Osteoblast (primary cell): ENCODE data around the gene RASD2. TPM values are rescaled to one million over a fixed set of nuclear protein-coding genes. Genes with fewer than 3 reads are reported as not detected.
A peak's percentile ranks its signal among the peaks of the same experiment; 100 is the strongest.

Source experiments
- DNase-seq: peaks from one replicate; pipeline ENCODE4 v3.0.0; 2011; ENCODE audit warnings: low spot score, mixed read lengths; ENCODE audit not compliant: insufficient read length; ENCODE audit errors: missing footprints
- H2AFZ ChIP-seq: 2 replicates; pipeline ENCODE4 v1.6.0; 2011; ENCODE audit warnings: mild to moderate bottlenecking, low read length
- H3K27ac ChIP-seq: 2 replicates; pipeline ENCODE4 v1.5.1; 2011; ENCODE audit warnings: mild to moderate bottlenecking, low read depth, low read length, moderate library complexity
- H3K27me3 ChIP-seq: 2 replicates; pipeline ENCODE4 v1.6.0; 2012; ENCODE audit warnings: mild to moderate bottlenecking, control low read depth, inconsistent platforms, low read length, moderate library complexity; ENCODE audit not compliant: insufficient read depth
- H3K36me3 ChIP-seq: 2 replicates; pipeline ENCODE4 v1.5.1; 2011; ENCODE audit warnings: mild to moderate bottlenecking, low read length, control low read depth, moderate library complexity; ENCODE audit not compliant: insufficient read depth
- H3K4me1 ChIP-seq: 2 replicates; pipeline ENCODE4 v1.5.1; 2011; ENCODE audit warnings: mild to moderate bottlenecking, low read length, control low read depth, moderate library complexity; ENCODE audit not compliant: insufficient read depth
- H3K4me2 ChIP-seq: 2 replicates; pipeline ENCODE4 v1.6.0; 2011; ENCODE audit warnings: mild to moderate bottlenecking, low read length; ENCODE audit not compliant: insufficient read depth
- H3K4me3 ChIP-seq: fragments of 200-600 bp; sonication (generic); 3 replicates; pipeline ENCODE4 v1.5.1; 2012; ENCODE audit warnings: mild to moderate bottlenecking, low read length, inconsistent platforms; ENCODE audit not compliant: insufficient read depth
- H3K79me2 ChIP-seq: 2 replicates; pipeline ENCODE4 v1.6.0; 2012; ENCODE audit warnings: mild to moderate bottlenecking, low read length, control low read depth, inconsistent platforms; ENCODE audit not compliant: insufficient read depth
- H3K9me3 ChIP-seq: 2 replicates; pipeline ENCODE4 v1.5.1; 2011; ENCODE audit warnings: low read depth, low read length, control low read depth
- H4K20me1 ChIP-seq: 2 replicates; pipeline ENCODE4 v1.6.0; 2012; ENCODE audit warnings: mild to moderate bottlenecking, low read length, control low read depth; ENCODE audit not compliant: insufficient read depth
- total RNA-seq: library from RNA; depleted of rRNA; stranded (reverse); fragments of >200 nt; gene quantifications from 2 replicates; pipeline ENCODE4 v1.2.3, GENCODE V29; 2012
- TF ChIP-seq, protein P1 (sequence below): IDR thresholded peaks from 2 replicates; pipeline ENCODE4 v1.5.1; 2011; ENCODE audit warnings: mild to moderate bottlenecking, low read depth, low read length, moderate library complexity; ENCODE audit errors: extremely low read depth

The RASD2 gene
- total RNA-seq, 1 donor, result under 0.01 TPM

DNA sequence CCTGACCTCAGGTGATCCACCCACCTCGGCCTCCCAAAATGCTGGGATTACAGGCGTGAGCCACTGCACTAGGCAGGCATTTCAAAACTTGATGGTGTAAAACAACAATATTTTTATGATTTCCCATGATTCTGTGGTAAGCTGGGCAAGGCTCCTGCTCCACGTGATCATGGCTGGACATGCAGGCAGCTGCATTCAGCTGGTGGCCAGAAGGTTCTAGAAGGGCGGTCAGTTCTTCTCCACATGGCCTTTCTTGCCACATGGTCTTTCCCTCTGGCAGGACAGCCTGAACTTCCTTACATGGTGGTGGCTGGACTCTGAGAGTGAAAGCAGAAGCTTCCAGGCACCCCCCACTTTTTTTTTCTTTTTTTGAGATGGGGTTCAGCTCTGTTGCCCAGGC is 9.9 kb upstream of the RASD2 start:
- Histone ChIP-seq H3K4me2 (no peak overlapping the region), H2AFZ (peak overlapping the region; percentile 23), H3K9me3 (no peaks in the 10 kb centered on the region), H3K4me1 (peaks cover 4% of the 10 kb centered on the region), H3K36me3 (no peaks in the 10 kb centered on the region), H3K4me3 (no peak overlapping the region), H3K79me2 (no peaks in the 10 kb centered on the region), H4K20me1 (no peaks in the 10 kb centered on the region), H3K27ac (no peak overlapping the region), H3K27me3 (no peaks in the 10 kb centered on the region)
- DNase-seq, result no peak
- TF ChIP-seq, protein P1, sequence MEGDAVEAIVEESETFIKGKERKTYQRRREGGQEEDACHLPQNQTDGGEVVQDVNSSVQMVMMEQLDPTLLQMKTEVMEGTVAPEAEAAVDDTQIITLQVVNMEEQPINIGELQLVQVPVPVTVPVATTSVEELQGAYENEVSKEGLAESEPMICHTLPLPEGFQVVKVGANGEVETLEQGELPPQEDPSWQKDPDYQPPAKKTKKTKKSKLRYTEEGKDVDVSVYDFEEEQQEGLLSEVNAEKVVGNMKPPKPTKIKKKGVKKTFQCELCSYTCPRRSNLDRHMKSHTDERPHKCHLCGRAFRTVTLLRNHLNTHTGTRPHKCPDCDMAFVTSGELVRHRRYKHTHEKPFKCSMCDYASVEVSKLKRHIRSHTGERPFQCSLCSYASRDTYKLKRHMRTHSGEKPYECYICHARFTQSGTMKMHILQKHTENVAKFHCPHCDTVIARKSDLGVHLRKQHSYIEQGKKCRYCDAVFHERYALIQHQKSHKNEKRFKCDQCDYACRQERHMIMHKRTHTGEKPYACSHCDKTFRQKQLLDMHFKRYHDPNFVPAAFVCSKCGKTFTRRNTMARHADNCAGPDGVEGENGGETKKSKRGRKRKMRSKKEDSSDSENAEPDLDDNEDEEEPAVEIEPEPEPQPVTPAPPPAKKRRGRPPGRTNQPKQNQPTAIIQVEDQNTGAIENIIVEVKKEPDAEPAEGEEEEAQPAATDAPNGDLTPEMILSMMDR, result no peak

DNA sequence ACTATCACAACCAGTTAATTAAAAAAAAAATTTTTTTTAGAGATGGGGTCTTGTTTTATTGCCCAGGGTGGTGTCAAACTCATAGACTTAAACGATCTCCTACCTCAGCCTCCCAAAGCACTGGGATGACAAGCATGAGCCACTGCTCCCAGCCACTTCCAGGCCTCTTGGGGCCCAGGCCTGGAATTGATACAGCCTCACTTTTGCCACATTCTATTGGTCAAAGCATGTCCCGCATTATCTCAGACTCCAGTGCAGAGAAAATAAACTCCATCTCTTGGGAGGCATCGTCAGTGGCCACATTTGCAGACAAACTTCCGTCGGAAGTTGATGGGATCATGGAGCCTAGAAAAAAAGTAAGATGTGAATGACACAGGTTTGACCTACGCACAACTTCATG is 9.4 kb upstream of the RASD2 start:
- no peaks in the 10 kb centered on the region for H4K20me1 ChIP-seq
- no peak overlapping the region for H3K4me2 ChIP-seq
- no peak overlapping the region for H3K27ac ChIP-seq
- DNase-seq, result no peak
- H3K79me2 ChIP-seq, result no peaks in the 10 kb centered on the region
- H3K4me1 ChIP-seq, result peaks cover 8% of the 10 kb centered on the region
- H2AFZ ChIP-seq, result no peak overlapping the region
- no peaks in the 10 kb centered on the region for H3K9me3 ChIP-seq
- TF ChIP-seq, protein P1, result no peak
- no peaks in the 10 kb centered on the region for H3K36me3 ChIP-seq
- H3K27me3 ChIP-seq, result no peaks in the 10 kb centered on the region
- H3K4me3 ChIP-seq, result no peak overlapping the region

DNA sequence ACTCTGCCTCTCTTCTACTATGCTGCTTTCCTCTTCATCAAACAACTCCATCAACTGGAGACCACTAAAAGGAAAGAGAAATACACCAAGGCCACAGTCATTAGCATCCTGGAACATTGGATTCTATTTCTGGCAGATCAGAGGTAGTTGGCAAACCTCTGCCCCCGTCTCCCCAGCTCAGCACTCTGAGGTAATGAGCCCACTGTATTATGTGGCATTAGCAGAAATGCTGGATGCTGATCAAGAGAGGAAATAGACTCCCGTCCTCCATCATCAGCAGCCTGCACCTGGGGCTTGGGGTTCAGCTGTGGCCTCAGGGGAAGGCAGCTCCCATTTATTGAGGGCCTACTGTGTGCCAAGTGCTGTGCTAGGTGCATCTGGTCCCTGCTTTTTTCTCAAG is 9.0 kb upstream of the RASD2 start:
- Histone ChIP-seq H3K27ac (no peak overlapping the region), H3K4me2 (no peak overlapping the region), H3K4me1 (peaks cover 12% of the 10 kb centered on the region), H3K4me3 (no peak overlapping the region), H4K20me1 (no peaks in the 10 kb centered on the region), H3K9me3 (no peaks in the 10 kb centered on the region), H2AFZ (no peak overlapping the region), H3K79me2 (no peaks in the 10 kb centered on the region), H3K27me3 (no peaks in the 10 kb centered on the region), H3K36me3 (no peaks in the 10 kb centered on the region)
- TF ChIP-seq, protein P1, result no peak
- no peak for DNase-seq

DNA sequence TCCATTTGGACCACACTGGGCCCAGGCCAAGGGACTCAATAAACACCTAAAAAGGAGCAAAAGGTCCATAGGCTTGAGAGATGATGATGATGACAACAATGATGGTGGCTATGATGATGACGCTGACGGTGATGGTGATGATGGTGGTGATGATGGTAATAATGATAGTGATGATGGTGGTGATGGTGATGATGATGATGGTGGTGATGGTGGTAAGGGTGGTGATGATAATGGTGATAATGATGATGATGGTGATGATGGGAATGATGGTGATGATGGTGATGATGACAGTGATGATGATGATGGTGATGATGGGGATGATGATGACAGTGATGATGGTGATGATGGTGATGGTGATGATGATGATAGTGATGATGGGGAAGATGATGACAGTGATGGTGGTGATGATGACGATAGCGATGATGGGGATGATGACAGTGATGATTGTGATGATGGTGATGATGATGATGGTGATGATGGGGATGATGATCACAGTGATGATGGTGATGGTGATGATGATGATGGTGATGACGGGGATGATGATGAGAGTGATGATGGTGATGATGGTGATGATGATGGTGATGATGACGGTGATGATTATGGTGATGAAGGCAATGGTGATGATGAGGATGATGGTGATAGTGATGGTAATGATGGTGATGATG is 7.1 kb upstream of the RASD2 start:
- no peak overlapping the region for H2AFZ ChIP-seq
- no peaks in the 10 kb centered on the region for H3K36me3 ChIP-seq
- H3K4me2 ChIP-seq, result no peak overlapping the region
- H3K27me3 ChIP-seq, result no peaks in the 10 kb centered on the region
- no peak overlapping the region for H3K27ac ChIP-seq
- no peak overlapping the region for H3K4me3 ChIP-seq
- TF ChIP-seq, protein P1, result no peak
- DNase-seq, result no peak
- H3K4me1 ChIP-seq, result peaks cover 15% of the 10 kb centered on the region
- H4K20me1 ChIP-seq, result no peaks in the 10 kb centered on the region
- H3K79me2 ChIP-seq, result no peaks in the 10 kb centered on the region
- H3K9me3 ChIP-seq, result no peaks in the 10 kb centered on the region
